NCI-H1930 (cell line): ENCODE measurements around the gene CCND3.
A peak's percentile ranks its signal among the peaks of the same experiment; 100 is the strongest.

Experiments used
- DNase-seq, 2 experiments: peaks; one replicate each; lab custom pipeline; 2025; lab: John Stamatoyannopoulos, UW

CCND3 gene

DNA sequence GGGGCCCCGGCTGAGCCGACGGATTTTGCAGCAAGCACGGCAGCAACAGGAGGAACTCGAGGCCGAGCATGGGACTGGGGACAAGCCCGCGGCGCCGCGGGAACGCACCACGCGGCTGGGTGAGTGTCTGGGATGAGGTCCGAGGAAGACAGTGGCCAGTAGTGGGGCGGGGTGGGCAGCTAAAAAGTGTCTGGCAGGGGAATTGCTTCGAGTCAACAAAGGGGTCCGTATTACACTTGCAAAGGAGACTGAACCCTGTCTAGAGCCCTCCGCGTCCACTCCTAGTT, 20.0 kb downstream of the CCND3 start:
- no peak for DNase-seq

DNA sequence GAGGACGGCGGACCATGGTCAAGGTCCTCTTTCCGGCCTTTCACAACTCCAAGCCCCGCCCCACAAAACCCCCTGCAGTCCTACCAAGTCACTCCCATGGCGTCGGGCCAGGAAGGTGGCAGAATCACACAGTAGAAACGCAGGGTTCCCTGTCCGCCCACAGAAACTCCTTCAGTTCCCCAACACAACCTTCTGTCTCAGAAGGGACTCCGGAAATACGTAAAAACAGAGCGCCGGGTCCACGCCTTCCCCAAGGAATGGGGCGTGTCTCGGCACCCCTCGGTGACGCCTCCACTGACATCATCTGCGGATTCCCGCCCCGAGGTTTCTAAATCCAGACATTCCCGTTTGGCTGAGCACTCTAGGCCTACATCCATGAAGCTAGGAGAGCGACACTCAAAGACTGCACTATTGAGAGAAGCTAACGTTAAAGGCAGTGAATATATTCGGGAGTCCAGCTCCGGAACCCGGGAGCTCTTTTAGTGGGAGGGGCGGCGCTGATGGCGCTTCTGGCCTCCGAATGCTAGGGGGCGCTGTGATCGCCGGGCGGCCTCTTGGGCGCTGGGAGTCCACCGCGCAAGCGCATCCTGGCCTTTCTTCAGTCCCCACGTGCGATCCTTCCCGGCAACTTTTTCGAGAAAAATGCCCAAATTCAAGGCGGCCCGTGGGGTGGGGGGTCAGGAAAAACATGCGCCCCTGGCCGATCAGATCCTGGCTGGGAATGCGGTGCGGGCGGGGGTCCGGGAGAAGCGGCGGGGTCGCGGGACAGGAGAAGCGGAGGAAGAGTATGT, 20.5 kb downstream of the CCND3 start, which contains the start of the genes BYSL and MED20:
TSS of gene BYSL (plus strand) at position 579 of the 791 bp plus-strand sequence. CDS start at position 643, 64 bp downstream.
TSS of gene MED20 (minus strand) at position 219 of the 791 bp plus-strand sequence. CDS start at position 98, 121 bp downstream.
- peak; percentile 81 to 94 for DNase-seq

- DNase-seq, result no peak
Observed at GRCh38 chr6:41917528-41917927, 24.1 kb downstream of the CCND3 start.

DNA sequence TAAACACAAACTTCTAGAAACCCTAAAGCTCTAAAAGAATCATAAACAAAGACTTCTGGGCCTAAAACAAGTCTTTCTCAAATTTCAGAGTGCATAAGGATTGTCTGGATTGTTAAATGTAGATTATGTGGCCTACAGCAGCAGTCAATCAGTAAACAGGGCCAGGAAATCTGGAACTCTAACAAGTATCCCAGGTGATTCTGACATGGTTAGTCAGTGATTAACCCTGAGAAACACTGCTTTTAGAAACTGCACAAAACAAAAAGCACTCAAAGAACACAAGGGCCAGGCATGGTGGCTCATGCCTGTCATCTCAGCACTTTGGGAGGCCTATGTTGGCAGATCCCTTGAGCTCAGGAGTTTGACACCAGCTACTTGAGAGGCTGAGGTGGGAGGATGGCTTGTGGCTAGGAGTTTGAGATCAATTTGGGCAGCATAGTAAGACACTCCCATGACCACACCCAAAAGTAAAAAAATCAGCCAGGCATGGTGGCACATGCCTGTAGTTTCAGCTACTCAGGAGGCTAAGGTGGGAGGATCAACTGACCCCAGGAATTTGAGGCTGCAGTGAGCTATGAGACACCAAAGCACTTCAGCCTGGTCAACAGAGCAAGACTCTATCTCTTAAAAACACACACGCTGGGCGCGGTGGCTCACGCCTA, 26.6 kb downstream of the CCND3 start:
- DNase-seq, result no peak

DNA sequence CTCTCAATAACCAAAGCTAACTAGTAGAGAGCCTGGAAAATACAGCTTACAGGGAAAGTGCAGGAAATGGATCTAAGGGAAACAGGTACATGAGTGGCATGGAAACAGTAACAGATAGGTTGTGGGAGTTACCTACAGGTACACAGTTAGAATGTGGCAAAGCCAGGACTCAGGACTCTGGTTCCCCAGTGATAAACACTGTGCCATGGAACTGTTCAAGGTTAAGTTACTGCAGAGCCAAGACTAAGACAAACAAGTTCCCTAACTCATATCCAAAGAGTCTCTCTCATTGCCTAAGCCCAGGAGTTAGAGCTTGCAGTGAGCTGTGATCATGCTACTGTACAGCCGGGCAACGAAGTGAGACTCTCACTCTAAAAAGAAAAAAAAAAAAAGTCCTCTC, 27.3 kb downstream of the CCND3 start:
- DNase-seq, result no peak

DNA sequence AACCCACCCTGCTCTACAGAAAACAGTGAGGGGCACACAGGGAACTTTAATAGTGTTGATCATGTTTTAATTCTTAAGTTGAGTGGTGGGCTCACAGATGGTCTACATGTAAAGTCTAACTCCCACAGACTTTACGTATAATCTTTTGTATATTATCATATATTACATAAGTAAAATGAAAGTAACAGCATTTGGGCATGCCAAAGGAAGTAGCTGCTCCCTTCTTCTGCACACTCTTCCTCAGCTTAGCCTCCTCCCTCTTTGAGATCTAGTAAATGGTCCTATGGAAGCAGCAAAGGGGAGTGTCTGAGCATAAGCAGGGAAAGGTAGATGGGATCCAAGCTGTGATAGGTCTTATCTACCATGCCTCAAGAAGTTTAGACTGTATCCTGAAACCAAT, 31.9 kb downstream of the CCND3 start:
- DNase-seq, result no peak

DNA sequence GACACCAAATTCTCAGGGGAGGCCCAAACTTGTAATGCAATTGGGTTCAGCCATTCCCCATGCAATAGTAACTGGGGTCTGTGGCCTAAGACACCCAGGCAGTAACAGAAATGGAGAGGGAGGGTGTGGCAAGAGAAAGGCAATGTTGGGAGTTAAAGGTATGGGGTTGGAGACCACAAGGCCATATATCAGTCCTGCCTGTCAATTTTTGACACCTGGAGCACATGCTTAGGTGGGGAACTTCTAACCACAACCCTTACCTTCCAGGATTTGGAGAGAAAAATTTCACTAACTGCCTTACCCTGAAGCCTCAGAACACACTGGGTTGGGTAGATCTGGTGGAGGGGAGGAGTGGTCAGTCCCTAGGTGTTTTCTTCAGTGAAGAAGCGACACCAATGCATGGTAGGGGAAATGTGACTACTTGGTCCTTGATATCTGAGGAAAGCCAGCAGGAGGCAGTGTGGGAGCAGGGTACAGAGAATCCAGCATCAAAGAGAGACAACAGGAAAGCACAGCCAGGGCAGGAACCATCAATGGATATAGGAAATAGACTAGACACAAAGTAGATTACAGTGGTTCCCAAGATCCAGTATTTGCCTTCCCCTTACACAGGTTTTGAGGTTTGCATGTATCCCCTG, 39.6 kb downstream of the CCND3 start:
- peak in 1 of 2 experiments; percentile 3 for DNase-seq

GRCh38 chr6:41900861-41901260, 40.7 kb downstream of the CCND3 start:
- no peak for DNase-seq

DNA sequence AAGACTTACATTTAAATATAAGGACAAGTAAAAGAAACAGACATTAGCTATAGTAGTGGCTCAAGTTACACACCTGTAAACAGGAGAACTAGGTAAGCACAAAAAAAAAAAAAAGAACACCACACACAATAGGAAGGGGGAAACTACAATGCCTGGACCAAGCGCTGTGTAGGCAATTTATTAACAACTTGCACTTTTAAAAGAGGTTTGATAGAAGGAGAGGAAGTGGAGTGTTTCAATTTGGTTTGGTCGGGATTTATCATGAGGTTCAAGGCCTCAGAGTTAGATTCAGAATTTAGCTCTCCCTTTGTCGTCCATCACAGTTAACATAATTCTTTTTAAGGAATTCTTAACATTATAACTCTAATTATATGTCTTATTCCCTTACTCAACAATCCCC, 45.3 kb downstream of the CCND3 start:
- DNase-seq, result no peak

- peak; percentile 86 to 88 for DNase-seq
Observed at GRCh38 chr6:41895300-41896233, 46.0 kb downstream of the CCND3 start, which contains the start of gene USP49. USP49 (minus strand) TSS chr6:41895375; CDS start chr6:41806983, 88,392 bp downstream.

DNA sequence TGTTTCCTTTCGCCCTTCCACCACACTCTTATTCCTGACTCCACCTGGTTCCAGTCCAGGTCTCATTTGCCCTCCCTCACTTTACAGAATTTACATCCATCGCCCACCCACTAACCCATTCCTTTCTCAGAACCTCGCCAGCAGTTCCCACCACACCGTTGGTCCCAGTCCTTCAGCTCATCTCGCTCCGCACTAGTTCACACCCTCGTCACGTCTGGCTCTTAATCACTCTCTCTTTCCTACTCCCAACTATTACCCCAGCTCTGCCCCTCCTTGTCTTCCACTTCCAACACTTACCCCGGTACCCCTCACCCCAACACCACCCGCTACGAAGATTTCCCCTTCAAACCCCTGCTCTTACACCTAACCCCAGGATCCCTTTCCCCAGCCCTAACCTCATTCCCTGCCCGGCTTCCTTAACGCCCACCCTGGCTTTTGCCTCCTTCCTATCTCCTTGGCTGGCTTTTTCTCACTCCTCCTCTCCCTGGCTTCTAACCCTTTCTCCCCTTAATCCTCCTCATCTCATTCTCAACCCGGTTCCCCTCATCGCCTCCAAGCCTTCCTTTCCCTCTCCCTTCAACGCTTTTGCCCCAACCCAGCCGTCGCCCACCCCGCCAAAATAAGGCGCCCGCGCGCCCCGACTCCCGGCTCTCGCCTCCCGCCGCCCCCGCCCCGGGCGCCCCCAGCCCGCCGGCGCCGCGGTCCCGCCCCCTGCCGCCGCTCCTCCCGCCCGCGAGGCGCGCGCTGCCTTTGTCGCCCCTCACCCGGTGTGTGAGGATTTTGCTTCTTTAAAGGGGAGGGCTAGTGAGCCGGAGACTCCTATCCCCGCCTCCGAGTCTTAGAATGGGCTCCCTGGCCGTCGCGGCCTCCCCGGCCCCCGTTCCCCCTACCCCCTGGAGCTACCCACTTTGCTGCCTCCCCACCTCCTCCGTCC, 47.0 kb downstream of the CCND3 start:
- peak in 1 of 2 experiments; percentile 85 for DNase-seq

- DNase-seq, result no peak
Observed at GRCh38 chr6:41892921-41893564, 48.6 kb downstream of the CCND3 start.

GRCh38 chr6:41887331-41887751, 54.3 kb downstream of the CCND3 start:
- DNase-seq, result no peak

- no peak for DNase-seq
Observed at GRCh38 chr6:41885930-41886329, 55.7 kb downstream of the CCND3 start.

GRCh38 chr6:41884957-41885356, 56.7 kb downstream of the CCND3 start:
- no peak for DNase-seq
